Parathyroid adenoma (tissue), 2 donors: ENCODE measurements around the gene DCAF16.

Source experiments
- H2AFZ ChIP-seq: fragments of 300-600 bp; sonication (generic); one replicate; pipeline ENCODE4 v1.7.0; 2017; ENCODE audit warnings: antibody characterized with exemption, mild to moderate bottlenecking
- H3K27ac ChIP-seq: fragments of 300-600 bp; sonication (generic); one replicate; pipeline ENCODE4 v1.7.0; 2017
- H3K27me3 ChIP-seq: fragments of 300-600 bp; sonication (generic); one replicate; pipeline ENCODE4 v1.7.0; 2017; ENCODE audit warnings: low read length; ENCODE audit not compliant: control insufficient read depth, insufficient read depth
- H3K36me3 ChIP-seq: fragments of 300-600 bp; sonication (generic); one replicate; pipeline ENCODE4 v1.7.0; 2017; ENCODE audit warnings: low read length; ENCODE audit not compliant: control insufficient read depth, insufficient read depth
- H3K4me1 ChIP-seq: fragments of 300-600 bp; sonication (generic); one replicate; pipeline ENCODE4 v1.7.0; 2017; ENCODE audit warnings: control low read depth
- H3K4me2 ChIP-seq: fragments of 300-600 bp; sonication (generic); one replicate; pipeline ENCODE4 v1.7.0; 2017; ENCODE audit warnings: low read length
- H3K4me3 ChIP-seq: fragments of 300-600 bp; sonication (generic); one replicate; pipeline ENCODE4 v1.7.0; 2017; ENCODE audit warnings: low read depth, low read length
- H3K79me2 ChIP-seq: fragments of 300-600 bp; sonication (generic); one replicate; pipeline ENCODE4 v1.7.0; 2017; ENCODE audit warnings: control low read depth
- H3K9ac ChIP-seq: fragments of 300-600 bp; sonication (generic); one replicate; pipeline ENCODE4 v1.7.0; 2017; ENCODE audit warnings: mild to moderate bottlenecking
- H3K9me3 ChIP-seq: fragments of 300-600 bp; sonication (generic); one replicate; pipeline ENCODE4 v1.7.0; 2017; ENCODE audit warnings: low read length; ENCODE audit not compliant: control insufficient read depth
- TF ChIP-seq, protein P1 (sequence below): fragments of 300-600 bp; sonication (generic); IDR thresholded peaks from one replicate; pipeline ENCODE4 v1.7.0; 2017; ENCODE audit warnings: antibody characterized with exemption, mild to moderate bottlenecking
- donor health status: primary hyperparathyroidism.

Gene DCAF16

DNA sequence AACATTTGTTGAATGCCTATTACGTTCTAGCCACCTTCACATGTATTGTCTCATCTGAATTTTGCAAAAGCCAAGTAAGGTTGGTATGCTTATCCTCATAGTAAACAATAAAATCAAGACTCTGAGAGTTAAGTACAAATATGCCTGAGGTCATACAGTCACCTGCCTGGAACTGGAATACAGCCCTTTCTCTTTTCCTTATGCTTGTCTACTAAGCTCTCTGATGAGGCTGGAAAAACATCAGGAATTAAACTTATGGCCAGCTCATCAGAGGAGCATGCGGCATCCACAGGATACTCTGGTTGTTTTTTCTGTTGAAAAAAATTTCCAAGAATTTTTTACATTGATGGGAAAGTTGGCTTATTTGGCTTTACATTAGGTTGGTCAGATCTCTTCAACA lies 35.7 kb upstream of the DCAF16 start:
- H3K9ac ChIP-seq: no peak overlapping the region
- no peaks in the 10 kb centered on the region for H3K79me2 ChIP-seq
- H3K4me2 ChIP-seq: no peak overlapping the region
- H2AFZ ChIP-seq: no peak overlapping the region
- TF ChIP-seq, protein P1, sequence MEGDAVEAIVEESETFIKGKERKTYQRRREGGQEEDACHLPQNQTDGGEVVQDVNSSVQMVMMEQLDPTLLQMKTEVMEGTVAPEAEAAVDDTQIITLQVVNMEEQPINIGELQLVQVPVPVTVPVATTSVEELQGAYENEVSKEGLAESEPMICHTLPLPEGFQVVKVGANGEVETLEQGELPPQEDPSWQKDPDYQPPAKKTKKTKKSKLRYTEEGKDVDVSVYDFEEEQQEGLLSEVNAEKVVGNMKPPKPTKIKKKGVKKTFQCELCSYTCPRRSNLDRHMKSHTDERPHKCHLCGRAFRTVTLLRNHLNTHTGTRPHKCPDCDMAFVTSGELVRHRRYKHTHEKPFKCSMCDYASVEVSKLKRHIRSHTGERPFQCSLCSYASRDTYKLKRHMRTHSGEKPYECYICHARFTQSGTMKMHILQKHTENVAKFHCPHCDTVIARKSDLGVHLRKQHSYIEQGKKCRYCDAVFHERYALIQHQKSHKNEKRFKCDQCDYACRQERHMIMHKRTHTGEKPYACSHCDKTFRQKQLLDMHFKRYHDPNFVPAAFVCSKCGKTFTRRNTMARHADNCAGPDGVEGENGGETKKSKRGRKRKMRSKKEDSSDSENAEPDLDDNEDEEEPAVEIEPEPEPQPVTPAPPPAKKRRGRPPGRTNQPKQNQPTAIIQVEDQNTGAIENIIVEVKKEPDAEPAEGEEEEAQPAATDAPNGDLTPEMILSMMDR: no peak
- H3K4me1 ChIP-seq: no peaks in the 10 kb centered on the region
- H3K27me3 ChIP-seq: no peaks in the 10 kb centered on the region
- no peaks in the 10 kb centered on the region for H3K9me3 ChIP-seq
- H3K4me3 ChIP-seq: no peak overlapping the region
- no peak overlapping the region for H3K27ac ChIP-seq
- no peaks in the 10 kb centered on the region for H3K36me3 ChIP-seq

DNA sequence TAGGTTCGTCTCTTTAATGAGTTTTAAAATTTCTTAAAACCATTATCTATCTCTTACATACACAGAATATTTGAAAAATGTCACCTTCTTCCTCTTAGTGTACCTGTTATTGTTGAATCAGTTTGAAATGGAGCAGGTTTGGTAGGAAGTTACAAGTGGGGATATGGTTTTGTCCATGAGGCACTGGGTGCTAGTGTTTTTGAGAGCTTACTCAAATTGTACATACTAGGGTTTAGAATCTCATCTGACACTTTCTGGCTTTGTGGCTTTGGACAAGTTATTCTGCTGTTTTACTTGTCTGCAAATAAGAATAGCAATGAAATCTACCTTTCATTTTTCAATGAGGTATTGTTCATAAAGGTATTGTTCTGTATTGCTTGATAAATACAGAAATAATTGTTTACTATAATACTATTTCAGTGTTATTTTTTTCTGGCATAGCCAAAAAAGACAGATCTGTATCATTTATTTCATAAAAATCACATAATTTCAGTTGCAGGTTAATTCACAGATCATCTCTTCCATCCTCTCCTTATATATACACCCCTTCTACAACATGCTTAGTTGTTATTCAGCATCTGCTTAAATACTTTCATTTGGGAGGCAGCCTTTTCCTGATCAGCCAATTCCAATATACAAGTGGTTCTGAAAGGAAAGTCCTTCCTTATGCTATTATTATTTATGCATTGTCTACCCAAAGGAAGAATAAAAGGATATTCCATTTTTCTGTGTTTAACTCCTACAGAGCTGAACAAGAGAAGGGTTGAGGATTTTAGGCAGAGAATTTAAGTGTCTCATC lies 13.5 kb upstream of the DCAF16 start:
- Histone ChIP-seq H3K9ac (no peak overlapping the region), H2AFZ (no peak overlapping the region), H3K27me3 (no peaks in the 10 kb centered on the region), H3K4me2 (no peak overlapping the region), H3K36me3 (no peaks in the 10 kb centered on the region), H3K4me1 (no peaks in the 10 kb centered on the region), H3K9me3 (no peaks in the 10 kb centered on the region), H3K4me3 (no peak overlapping the region), H3K79me2 (no peaks in the 10 kb centered on the region), H3K27ac (no peak overlapping the region)
- TF ChIP-seq, protein P1: no peak

DNA sequence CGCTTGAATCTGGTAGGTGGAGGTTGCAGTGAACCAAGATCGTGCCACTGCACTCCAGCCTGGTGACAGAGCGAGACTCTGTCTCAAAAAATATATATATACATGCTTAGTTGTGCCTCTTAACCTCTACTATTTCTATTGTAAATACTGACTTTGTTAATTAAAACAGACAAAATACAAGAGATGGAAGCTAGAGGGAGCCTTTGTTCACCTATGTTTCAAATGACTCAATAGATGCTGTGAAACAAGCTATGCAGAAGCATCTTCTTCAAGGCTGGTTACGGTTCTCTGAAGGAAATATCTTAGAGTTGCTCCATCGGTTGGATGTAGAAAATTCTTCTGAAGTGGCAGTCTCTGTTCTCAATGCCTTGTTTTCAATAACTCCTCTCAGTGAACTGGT lies 6.5 kb upstream of the DCAF16 start:
- TF ChIP-seq, protein P1: peak; percentile 49
- no peaks in the 10 kb centered on the region for H3K4me1 ChIP-seq
- no peaks in the 10 kb centered on the region for H3K27me3 ChIP-seq
- H3K9ac ChIP-seq: no peak overlapping the region
- H3K4me2 ChIP-seq: no peak overlapping the region
- no peak overlapping the region for H3K4me3 ChIP-seq
- H3K9me3 ChIP-seq: no peaks in the 10 kb centered on the region
- H3K79me2 ChIP-seq: no peaks in the 10 kb centered on the region
- no peak overlapping the region for H3K27ac ChIP-seq
- no peak overlapping the region for H2AFZ ChIP-seq
- H3K36me3 ChIP-seq: no peaks in the 10 kb centered on the region

DNA sequence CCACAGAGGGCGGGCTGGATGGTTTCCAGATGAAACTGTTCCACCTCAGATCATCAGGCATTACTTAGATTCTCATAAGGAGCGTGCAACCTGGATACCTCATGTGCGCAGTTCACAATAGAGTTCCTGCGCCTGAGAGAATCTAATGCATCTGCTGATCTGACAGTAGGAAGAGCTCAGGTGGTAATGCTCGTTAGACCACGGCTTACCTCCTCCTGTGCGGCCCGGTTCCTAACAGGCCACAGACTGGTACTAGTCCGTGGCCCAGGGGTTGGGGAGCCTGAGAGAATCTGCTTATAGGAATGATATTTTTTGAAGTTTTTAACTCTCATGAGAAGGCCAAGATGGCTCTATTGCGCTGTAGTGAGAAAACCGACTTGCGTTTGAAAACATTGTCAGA lies 5.6 kb upstream of the DCAF16 start:
- H3K79me2 ChIP-seq: no peaks in the 10 kb centered on the region
- no peaks in the 10 kb centered on the region for H3K36me3 ChIP-seq
- no peaks in the 10 kb centered on the region for H3K4me1 ChIP-seq
- no peak overlapping the region for H3K27ac ChIP-seq
- H3K9me3 ChIP-seq: no peaks in the 10 kb centered on the region
- H3K9ac ChIP-seq: no peak overlapping the region
- H3K4me2 ChIP-seq: no peak overlapping the region
- TF ChIP-seq, protein P1: no peak
- no peak overlapping the region for H3K4me3 ChIP-seq
- H3K27me3 ChIP-seq: no peaks in the 10 kb centered on the region
- no peak overlapping the region for H2AFZ ChIP-seq

DNA sequence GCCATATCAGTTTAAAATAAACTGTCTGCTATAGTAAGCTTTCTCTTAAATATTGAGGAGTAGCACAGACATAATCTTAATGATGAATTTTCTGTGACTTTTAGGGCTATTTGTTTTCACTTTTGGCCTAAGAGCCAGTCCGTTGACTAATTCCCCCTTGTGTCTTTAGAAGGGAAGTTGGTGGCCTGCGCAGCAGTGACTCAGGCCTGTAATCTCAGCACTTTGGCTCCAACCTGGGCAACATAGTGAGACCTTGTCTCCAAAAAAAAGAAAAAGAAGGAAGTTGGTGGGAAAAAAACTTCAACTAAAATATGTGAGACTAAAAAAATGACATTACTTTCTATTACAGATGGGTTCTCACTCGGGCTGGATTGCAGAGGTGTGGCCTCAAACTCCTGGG lies 3.6 kb upstream of the DCAF16 start:
- H2AFZ ChIP-seq: no peak overlapping the region
- no peak overlapping the region for H3K9ac ChIP-seq
- H3K27me3 ChIP-seq: no peaks in the 10 kb centered on the region
- H3K4me2 ChIP-seq: no peak overlapping the region
- TF ChIP-seq, protein P1: no peak
- no peaks in the 10 kb centered on the region for H3K79me2 ChIP-seq
- no peak overlapping the region for H3K4me3 ChIP-seq
- H3K27ac ChIP-seq: no peak overlapping the region
- no peaks in the 10 kb centered on the region for H3K4me1 ChIP-seq
- H3K9me3 ChIP-seq: no peaks in the 10 kb centered on the region
- H3K36me3 ChIP-seq: no peaks in the 10 kb centered on the region
